CD4-positive, alpha-beta T cell treated with Interleukin-15 for 1 hour (primary cell): ENCODE results near the gene CTDSP2.
"Not testable (repeated sequence)": the region's sequence is repeated elsewhere in the genome, so short reads cannot be mapped to it uniquely, and the experiment has no call there.

Source experiments
- DNase-seq: peaks from one replicate; pipeline ENCODE4 v3.0.0-alpha.2; 2020

The CTDSP2 gene

GRCh38 chr12:57777367-57777766 is 69.2 kb downstream of the CTDSP2 start:
- DNase-seq = no peak

- DNase-seq = no peak
Observed at GRCh38 chr12:57776247-57776587, 70.3 kb downstream of the CTDSP2 start.

GRCh38 chr12:57775563-57776246 is 70.8 kb downstream of the CTDSP2 start:
- DNase-seq = no peak

GRCh38 chr12:57775044-57775443 is 71.5 kb downstream of the CTDSP2 start:
- no peak for DNase-seq

- not testable (repeated sequence) for DNase-seq
Observed at GRCh38 chr12:57774634-57775033, 71.9 kb downstream of the CTDSP2 start.

- no peak for DNase-seq
Observed at GRCh38 chr12:57772429-57773322, 73.9 kb downstream of the CTDSP2 start, which contains the start of gene EEF1AKMT3. EEF1AKMT3 (plus strand) TSS chr12:57772614; CDS start chr12:57772725, 111 bp downstream.

GRCh38 chr12:57771873-57772428 is 74.6 kb downstream of the CTDSP2 start, which contains the start of gene METTL1:
METTL1 (minus strand) TSS chr12:57772105; CDS start chr12:57772083, 22 bp downstream.
- DNase-seq = peak; percentile 90

GRCh38 chr12:57771236-57771872 is 75.2 kb downstream of the CTDSP2 start:
- peak; percentile 84 for DNase-seq

- no peak for DNase-seq
Observed at GRCh38 chr12:57770734-57771133, 75.8 kb downstream of the CTDSP2 start.
